OCI-M1 (cell line): Measurements from ENCODE around the gene RALGAPA1.
"Not testable (repeated sequence)": the region's sequence is repeated elsewhere in the genome, so short reads cannot be mapped to it uniquely, and the experiment has no call there.

Experiments used
- DNase-seq: peaks from one replicate; lab custom pipeline; 2025; lab: John Stamatoyannopoulos, UW

Gene RALGAPA1

DNA sequence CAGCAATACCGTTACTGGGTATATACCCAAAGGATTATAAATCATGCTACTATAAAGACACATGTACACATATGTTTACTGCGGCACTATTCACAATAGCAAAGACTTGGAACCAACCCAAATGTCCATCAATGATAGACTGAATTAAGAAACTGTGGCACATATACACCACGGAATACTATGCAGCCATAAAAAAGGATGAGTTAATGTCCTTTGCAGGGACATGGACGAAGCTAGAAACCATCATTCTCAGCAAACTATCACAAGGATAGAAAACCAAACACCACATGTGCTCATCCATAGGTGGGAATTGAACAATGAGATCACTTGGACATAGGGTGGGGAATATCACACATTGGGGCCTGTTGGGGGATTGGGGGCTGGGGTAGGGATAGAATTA lies 187.1 kb downstream of the RALGAPA1 start:
- DNase-seq: not testable (repeated sequence)

GRCh38 chr14:35619998-35620397 lies 189.1 kb downstream of the RALGAPA1 start:
- DNase-seq: not testable (repeated sequence)

- not testable (repeated sequence) for DNase-seq
Observed at GRCh38 chr14:35619461-35619860, 189.6 kb downstream of the RALGAPA1 start.

GRCh38 chr14:35617500-35617899 lies 191.6 kb downstream of the RALGAPA1 start:
- DNase-seq: no peak

GRCh38 chr14:35607380-35607779 lies 201.7 kb downstream of the RALGAPA1 start:
- DNase-seq: no peak

GRCh38 chr14:35600253-35600652 lies 208.8 kb downstream of the RALGAPA1 start:
- DNase-seq: no peak

- DNase-seq: no peak
Observed at GRCh38 chr14:35594616-35595015, 214.5 kb downstream of the RALGAPA1 start.

DNA sequence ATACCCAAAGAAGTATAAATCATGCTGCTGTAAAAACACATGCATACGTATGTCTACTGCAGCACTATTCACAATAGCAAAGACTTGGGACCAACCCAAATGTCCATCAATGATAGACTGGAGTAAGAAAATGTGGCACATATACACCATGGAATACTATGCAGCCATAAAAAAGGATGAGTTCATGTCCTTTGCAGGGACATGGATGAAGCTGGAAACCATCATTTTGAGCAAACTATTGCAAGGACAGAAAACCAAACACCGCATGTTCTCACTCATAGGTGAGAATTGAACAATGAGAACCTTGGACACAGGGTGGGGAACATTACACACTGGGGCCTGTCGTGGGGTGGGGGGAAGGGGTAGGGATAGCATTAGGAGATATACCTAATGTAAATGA lies 221.7 kb downstream of the RALGAPA1 start:
- not testable (repeated sequence) for DNase-seq

GRCh38 chr14:35578639-35579038 lies 230.5 kb downstream of the RALGAPA1 start:
- DNase-seq: no peak

GRCh38 chr14:35578135-35578534 lies 231.0 kb downstream of the RALGAPA1 start:
- no peak for DNase-seq

GRCh38 chr14:35576856-35577255 lies 232.2 kb downstream of the RALGAPA1 start:
- no peak for DNase-seq

- DNase-seq: no peak
Observed at GRCh38 chr14:35576260-35576659, 232.8 kb downstream of the RALGAPA1 start.

DNA sequence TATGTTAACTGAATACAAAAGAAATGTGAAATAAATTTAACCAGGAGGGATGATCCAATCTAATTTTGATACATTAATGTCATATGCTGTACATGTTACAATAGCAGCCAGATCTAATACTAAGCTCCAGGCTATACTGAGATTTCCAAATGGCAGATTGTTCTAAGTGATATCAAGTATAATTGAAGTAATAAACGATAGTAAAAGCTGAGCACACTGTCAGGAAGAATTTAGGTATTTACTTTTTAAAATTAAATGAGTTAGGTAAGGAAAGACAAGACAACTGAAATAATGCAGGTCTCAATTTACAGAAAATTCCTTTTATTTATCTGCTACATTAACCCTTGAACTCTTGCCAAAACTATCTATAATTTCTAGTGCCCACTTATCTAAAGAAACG lies 235.2 kb downstream of the RALGAPA1 start:
- no peak for DNase-seq

- no peak for DNase-seq
Observed at GRCh38 chr14:35571598-35571997, 237.5 kb downstream of the RALGAPA1 start.

GRCh38 chr14:35565871-35566464 lies 243.1 kb downstream of the RALGAPA1 start:
- no peak for DNase-seq

DNA sequence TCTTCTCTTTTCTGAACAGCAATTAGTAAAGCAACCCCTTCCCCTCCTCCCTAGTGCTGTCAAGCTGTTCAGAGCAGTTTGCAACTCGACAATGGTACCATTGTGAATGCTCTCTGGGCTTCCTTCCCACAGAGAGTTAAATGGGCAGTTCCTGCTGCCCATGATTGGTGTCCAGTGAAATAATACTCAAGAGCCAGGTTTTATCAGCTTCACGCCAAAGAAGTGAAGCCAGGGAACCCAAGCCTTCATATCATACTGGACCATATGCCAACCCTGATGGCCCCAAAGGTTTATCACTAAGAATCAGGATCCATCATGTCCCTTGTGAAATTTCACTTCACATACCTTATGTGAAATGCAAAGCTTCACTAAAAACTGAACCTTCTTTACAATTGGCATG lies 250.4 kb downstream of the RALGAPA1 start:
- DNase-seq: peak; percentile 51

GRCh38 chr14:35557221-35557747 lies 251.8 kb downstream of the RALGAPA1 start:
- DNase-seq: no peak

DNA sequence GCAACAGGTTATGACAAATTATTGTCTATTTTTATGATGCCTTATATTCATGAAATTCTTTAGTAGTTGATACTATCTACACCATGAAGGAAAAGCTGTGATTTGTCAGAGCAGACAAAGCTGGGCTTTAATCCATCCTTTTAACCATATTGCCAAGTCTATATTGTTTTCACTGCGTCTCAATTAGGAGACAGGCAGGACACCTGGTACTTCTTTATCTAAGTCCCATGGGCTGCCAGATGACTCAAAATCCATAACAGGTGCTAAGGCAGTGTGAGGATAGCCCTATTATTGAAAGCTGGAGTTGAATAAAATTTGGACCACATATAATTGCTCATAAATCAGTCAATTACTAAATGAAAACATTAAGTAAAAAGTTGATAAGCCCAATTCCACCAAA lies 252.5 kb downstream of the RALGAPA1 start:
- DNase-seq: no peak

DNA sequence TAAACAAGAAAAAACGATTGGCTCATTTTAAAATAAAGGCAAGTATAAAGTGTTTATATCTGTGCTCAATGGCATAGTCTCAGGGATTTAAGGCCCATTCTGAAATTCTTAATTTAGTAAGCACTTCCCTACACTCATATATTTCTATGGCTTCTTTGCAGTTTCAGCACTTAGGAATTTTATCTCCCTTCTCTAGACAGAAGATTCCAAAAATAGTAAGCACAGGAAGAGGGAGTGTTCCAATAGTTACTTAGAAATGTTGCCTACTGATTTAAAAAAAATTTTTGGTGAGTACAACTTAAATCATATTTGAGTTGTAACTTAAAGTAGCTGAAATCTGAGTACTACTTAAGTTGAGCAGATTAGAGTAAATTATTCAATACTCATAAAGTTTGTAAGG lies 255.3 kb downstream of the RALGAPA1 start:
- DNase-seq: no peak

GRCh38 chr14:35551081-35551480 lies 258.0 kb downstream of the RALGAPA1 start:
- no peak for DNase-seq

DNA sequence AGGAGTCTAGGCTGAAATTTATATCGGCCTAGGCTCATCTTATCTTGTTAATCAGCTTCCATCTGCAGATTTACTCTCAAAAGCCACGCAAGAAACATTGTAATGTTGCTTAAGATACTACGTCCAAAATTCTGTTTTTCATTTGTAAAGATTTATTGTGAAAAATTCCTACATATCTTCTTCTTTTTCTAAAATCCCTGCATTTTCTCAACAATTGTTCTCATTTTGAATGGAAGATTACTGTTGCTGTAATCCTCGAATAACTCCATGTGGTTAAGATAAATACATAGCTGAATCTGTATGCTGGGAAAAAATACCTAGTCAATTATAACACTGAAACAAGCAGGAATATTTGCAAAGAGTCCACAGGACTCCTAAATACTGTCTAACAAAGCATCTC lies 259.5 kb downstream of the RALGAPA1 start:
- no peak for DNase-seq

- DNase-seq: no peak
Observed at GRCh38 chr14:35543006-35543405, 266.1 kb downstream of the RALGAPA1 start.

DNA sequence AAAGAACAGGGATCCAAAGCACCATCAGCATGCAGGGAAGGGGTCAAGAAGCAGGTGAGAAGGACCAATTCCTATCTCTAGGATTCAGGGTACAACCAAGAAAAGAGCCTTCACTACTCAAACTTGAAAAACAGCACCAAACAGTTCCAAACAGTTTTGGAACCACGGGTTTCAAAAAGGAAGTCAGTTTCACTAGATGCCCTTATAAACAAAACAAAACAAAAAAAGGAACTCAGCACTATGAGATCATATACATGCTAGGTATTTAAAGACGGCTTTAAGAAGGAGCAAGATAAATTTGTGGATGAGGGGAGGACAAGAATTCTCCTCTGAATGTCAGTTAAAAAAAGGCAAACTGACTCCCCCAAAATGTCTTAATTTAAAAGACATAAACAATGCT lies 269.1 kb downstream of the RALGAPA1 start:
- DNase-seq: no peak

- DNase-seq: no peak
Observed at GRCh38 chr14:35535483-35536112, 273.5 kb downstream of the RALGAPA1 start.
